Tibial artery (tissue), 4 donors: ENCODE results near the gene CORO2B.

Source experiments
- DNase-seq, 2 donors: peaks; one replicate each; pipeline ENCODE4 v3.0.0-alpha.2; 2019
- H3K27ac ChIP-seq, 2 donors: fragments of 200-600 bp; sonication (generic) in 1 of 2; 1 replicate in 1 of 2; 2 replicates in 1 of 2; pipeline ENCODE4 v1.5.1; 2018 to 2019; ENCODE audit warnings: mild to moderate bottlenecking in 1 of 2
- H3K27me3 ChIP-seq, 2 donors: fragments of 200-600 bp; sonication (generic) in 1 of 2; one replicate each; pipeline versions ENCODE4 v1.5.1 to v1.6.0; 2016 to 2019
- H3K36me3 ChIP-seq, 3 donors: fragments of 200-600 bp; sonication (generic) in 2 of 3; one replicate each; pipeline ENCODE4 v1.5.1; 2016 to 2019; ENCODE audit warnings: mild to moderate bottlenecking in 2 of 3
- H3K4me1 ChIP-seq, 4 donors: fragments of 200-600 bp; sonication (generic) in 2 of 4; 1 replicate in 3 of 4; 2 replicates in 1 of 4; pipeline ENCODE4 v1.5.1; 2016 to 2019
- H3K4me3 ChIP-seq, 2 donors: fragments of 200-600 bp; sonication (generic) in 1 of 2; 1 replicate in 1 of 2; 2 replicates in 1 of 2; pipeline ENCODE4 v1.5.1; 2018 to 2019; ENCODE audit warnings: mild to moderate bottlenecking in 2 of 2
- H3K9me3 ChIP-seq, 3 donors: fragments of 200-600 bp; sonication (generic) in 1 of 3; one replicate each; pipeline ENCODE4 v1.5.1; 2016 to 2019
- intact Hi-C: fragments of 100-400 bp; cut with DNase I; formaldehyde crosslinking; loops from one replicate; pipeline ENCODE4 v1.15.0; 2023; ENCODE audit warnings: low total_unique reads
- TF ChIP-seq, protein P1 (sequence below), 2 experiments: fragments of 200-600 bp in 1 of 2; fragments of 450-650 bp in 1 of 2; IDR thresholded peaks; one replicate each; pipeline ENCODE4 v1.5.1; 2017 to 2019; ENCODE audit warnings: antibody characterized with exemption in 2 of 2, mild to moderate bottlenecking in 1 of 2, moderate library complexity in 1 of 2

CORO2B gene

DNA sequence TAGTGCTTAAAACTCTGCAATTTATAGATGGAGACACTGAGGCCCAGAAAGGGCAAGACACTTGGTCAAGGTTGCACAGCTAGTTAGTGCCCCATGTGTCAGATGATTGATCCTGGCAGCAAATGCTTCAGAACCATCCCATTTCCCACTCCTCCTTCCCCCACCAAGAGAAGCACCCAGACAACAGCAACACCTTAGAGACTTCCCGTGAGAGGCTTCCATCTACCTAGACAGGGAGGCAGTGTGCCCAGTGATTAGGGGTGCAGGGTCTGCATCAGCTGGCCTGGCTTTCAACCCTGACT, 77.6 kb downstream of the CORO2B start:
- no peaks in the 10 kb centered on the region for H3K4me1 ChIP-seq
- H3K36me3 ChIP-seq: no peaks in the 10 kb centered on the region
- no peak overlapping the region for H3K4me3 ChIP-seq
- DNase-seq: no peak
- TF ChIP-seq, protein P1, sequence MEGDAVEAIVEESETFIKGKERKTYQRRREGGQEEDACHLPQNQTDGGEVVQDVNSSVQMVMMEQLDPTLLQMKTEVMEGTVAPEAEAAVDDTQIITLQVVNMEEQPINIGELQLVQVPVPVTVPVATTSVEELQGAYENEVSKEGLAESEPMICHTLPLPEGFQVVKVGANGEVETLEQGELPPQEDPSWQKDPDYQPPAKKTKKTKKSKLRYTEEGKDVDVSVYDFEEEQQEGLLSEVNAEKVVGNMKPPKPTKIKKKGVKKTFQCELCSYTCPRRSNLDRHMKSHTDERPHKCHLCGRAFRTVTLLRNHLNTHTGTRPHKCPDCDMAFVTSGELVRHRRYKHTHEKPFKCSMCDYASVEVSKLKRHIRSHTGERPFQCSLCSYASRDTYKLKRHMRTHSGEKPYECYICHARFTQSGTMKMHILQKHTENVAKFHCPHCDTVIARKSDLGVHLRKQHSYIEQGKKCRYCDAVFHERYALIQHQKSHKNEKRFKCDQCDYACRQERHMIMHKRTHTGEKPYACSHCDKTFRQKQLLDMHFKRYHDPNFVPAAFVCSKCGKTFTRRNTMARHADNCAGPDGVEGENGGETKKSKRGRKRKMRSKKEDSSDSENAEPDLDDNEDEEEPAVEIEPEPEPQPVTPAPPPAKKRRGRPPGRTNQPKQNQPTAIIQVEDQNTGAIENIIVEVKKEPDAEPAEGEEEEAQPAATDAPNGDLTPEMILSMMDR (IDR thresholded peaks at IDR 0.05): no peak
- H3K9me3 ChIP-seq: no peaks in the 10 kb centered on the region
- no peak overlapping the region for H3K27ac ChIP-seq
- intact Hi-C loops: no loop called here
- H3K27me3 ChIP-seq: no peaks in the 10 kb centered on the region

DNA sequence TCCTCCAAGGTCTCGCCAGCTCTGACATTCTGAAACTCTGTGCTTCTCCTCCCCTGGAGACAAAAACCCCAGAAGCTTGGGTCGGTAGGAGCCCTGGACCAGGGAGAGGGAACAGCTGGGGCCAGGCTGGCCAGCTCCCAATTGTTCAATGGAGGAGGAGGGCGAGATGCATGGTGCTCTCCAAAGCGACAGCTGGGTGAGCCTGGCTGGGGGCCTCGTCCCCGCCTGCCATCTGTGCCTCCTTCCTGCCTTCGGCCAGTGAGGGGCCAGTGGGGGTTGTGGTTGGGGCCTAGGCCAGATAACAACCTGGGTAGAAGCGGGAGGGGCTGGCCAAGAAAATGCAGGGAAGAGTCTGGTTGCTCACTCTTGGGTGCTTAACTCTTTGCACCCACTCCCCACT, 79.4 kb downstream of the CORO2B start:
- no peaks in the 10 kb centered on the region for H3K4me1 ChIP-seq
- H3K36me3 ChIP-seq: no peaks in the 10 kb centered on the region
- H3K9me3 ChIP-seq: no peaks in the 10 kb centered on the region
- TF ChIP-seq, protein P1 (IDR thresholded peaks at IDR 0.05): no peak
- peak in 1 of 2 donors; percentile 47 for DNase-seq
- H3K27ac ChIP-seq: no peak overlapping the region
- H3K4me3 ChIP-seq: no peak overlapping the region
- intact Hi-C loops: no loop called here
- H3K27me3 ChIP-seq: no peaks in the 10 kb centered on the region

DNA sequence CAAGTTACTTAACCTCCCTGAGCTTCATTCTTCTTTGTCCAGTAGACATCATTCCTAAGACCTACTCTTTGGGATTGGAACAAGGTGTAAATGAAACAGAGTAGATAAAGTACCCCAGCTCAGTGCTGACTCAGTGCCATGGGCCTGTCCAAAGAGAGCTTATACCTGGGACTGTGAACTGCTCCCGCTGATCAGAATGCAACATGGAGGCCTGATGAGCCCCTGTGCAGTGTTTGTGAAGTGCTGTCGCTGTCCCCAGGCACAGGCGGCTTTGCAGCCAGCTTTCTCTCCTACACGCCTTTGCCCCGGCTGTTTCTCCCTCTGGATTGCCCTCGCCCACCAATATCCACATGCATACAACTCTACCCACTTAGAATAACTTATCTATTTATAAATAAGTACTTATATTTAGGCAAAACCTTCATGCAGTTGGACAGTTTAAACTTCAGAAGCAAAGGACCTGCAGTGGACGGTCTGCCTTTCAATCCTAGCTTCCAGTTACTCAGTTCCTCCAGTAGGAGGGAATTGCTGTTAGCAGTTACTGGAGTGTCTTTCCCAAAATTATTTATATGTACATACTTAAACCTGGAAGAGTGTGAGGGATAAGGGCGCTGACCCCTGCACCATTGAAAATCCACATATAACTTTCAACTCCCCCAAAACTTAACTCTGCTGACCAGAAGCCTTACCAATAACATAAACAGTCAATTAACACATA, 80.0 kb downstream of the CORO2B start:
- DNase-seq: no peak

DNA sequence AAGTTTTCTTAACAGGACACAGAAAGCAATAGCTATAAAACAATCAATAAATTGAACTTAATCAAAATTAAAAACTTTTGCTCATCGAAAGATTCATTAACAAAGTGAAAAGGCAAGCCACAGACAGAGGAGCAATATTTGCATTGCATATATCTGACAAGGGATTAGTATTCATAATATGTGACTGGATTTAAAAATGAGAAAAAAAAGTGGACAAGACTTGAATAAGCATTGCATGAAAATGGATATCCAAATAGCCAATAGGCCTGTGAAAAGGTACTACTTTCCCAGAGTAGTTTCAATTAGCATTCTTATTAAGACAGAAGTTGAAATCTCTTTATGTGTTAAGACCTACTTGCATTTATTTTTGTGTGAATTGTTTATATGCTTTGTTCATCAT, 84.7 kb downstream of the CORO2B start:
- no peak for DNase-seq
- H3K4me1 ChIP-seq: no peaks in the 10 kb centered on the region
- H3K4me3 ChIP-seq: no peak overlapping the region
- H3K27ac ChIP-seq: no peak overlapping the region
- H3K27me3 ChIP-seq: no peaks in the 10 kb centered on the region
- intact Hi-C loops: no loop called here
- H3K9me3 ChIP-seq: no peaks in the 10 kb centered on the region
- no peaks in the 10 kb centered on the region for H3K36me3 ChIP-seq
- TF ChIP-seq, protein P1 (IDR thresholded peaks at IDR 0.05): no peak

More for the DNA sequence above, 80.0 kb downstream of the CORO2B start:
- intact Hi-C loops: no loop called here
- no peaks in the 10 kb centered on the region for H3K36me3 ChIP-seq
- TF ChIP-seq, protein P1 (IDR thresholded peaks at IDR 0.05): no peak
- no peaks in the 10 kb centered on the region for H3K27me3 ChIP-seq
- no peaks in the 10 kb centered on the region for H3K9me3 ChIP-seq
- no peaks in the 10 kb centered on the region for H3K4me1 ChIP-seq
- H3K4me3 ChIP-seq: no peak overlapping the region
- no peak overlapping the region for H3K27ac ChIP-seq

DNA sequence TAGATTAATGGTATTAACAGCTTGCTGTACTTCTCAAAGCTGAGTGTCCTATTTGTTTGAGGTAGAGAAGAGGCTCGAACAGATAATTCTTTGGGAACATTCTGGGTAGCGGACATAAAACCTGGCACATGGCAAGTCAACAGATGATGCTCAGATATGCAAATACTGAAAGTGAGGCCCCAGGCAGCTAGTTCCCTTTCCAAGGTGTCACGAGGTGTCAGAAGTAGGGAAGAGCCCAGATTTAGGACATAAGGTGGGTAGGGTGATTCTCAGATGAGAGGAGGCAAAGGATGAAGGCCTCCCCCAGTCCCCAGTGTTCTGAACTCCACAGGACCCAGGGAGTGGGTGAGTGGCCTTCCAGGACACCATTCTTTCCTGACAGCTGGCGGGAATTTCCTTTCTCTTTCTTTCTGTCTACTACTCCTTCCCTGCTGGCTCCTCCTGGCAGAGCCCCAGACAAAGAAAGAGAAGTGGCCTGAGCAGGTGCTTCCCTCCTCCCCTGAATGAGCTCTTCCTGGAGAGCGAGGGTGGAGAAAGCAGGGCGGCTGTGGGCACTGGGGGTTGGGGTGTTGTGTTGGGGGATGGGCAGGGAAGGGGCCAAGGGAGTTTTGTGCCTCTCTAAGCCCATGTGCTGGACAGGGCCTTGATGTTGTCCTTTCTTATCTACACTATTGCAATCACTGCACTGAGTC, 87.5 kb downstream of the CORO2B start:
- Histone ChIP-seq H3K36me3 (no peaks in the 10 kb centered on the region), H3K4me3 (no peak overlapping the region), H3K4me1 (no peaks in the 10 kb centered on the region), H3K27me3 (no peaks in the 10 kb centered on the region), H3K27ac (no peak overlapping the region), H3K9me3 (no peaks in the 10 kb centered on the region)
- DNase-seq: peak in 1 of 2 donors; percentile 41
- TF ChIP-seq, protein P1 (IDR thresholded peaks at IDR 0.05): no peak
- intact Hi-C loops: no loop called here
